ENCODE data around the gene CTSZ. TPM values are rescaled to one million over a fixed set of nuclear protein-coding genes. Genes with fewer than 3 reads are reported as not detected.
A peak's percentile ranks its signal among the peaks of the same experiment; 100 is the strongest.

The CTSZ gene
- total and polyA plus RNA-seq, 2 experiments from 2014 or later: 13.5 to 391 TPM

DNA sequence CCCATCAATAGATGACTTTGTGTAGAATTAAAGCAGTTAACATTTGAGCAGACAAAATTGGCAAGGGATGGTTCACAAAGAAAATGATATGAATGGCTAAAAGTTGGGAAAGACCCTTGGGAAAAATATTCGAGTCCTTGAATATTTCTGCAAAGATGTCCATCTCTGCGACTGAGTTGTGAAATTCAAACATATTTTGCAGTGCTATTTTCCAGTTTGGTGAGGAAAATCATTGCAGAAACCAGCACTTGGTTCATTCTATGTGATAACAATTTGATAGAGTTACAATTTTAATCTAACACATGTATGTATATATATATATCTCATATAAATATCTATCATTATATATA, 41.6 kb upstream of the CTSZ start:
- H3K27me3 ChIP-seq (replicated peaks; ENCODE audit: insufficient read depth): peaks cover 9% of the 10 kb centered on the region; the same call in 1 of the 2 replicates
- peaks cover 20% of the 10 kb centered on the region for H3F3A ChIP-seq (ENCODE audit: insufficient read depth)
- 80 to 94% methylated on average over 2 of the region's 2 CpGs for WGBS, 2 experiments (ENCODE audit: low coverage in 1 of 2, low lambda C conversion rate in 2 of 2, missing lambda C conversion rate in 2 of 2)
- H2AFZ ChIP-seq: 0 out of 2 replicates have a peak overlapping the region, but pooled peaks have one; percentile 56
- in situ Hi-C loops (cut with MboI): no loop called here
- no peaks in the 10 kb centered on the region for H3K9me3 ChIP-seq (ENCODE audit: low read depth)
- H3K9me2 ChIP-seq (ENCODE audit: insufficient read depth): no peaks in the 10 kb centered on the region
- H3K9ac ChIP-seq: no peak overlapping the region
- H3K4me2 ChIP-seq (ENCODE audit: unreplicated experiment): peak overlapping the region; percentile 78
- TF ChIP-seq EZH2phosphoT487 (IDR thresholded peaks at IDR 0.05; ENCODE audit: insufficient read depth, low read depth): no peak
- TF ChIP-seq EZH2 (IDR thresholded peaks at IDR 0.05; ENCODE audit: insufficient read depth, poor library complexity, severe bottlenecking): no peak
- H3K79me2 ChIP-seq (ENCODE audit: insufficient read depth): no peaks in the 10 kb centered on the region
- no peaks in the 10 kb centered on the region for H3K36me3 ChIP-seq (ENCODE audit: low read depth)
- H3K4me1 ChIP-seq (ENCODE audit: insufficient read depth): peaks cover 15% of the 10 kb centered on the region
- no peak for DNase-seq
- H3K4me3 ChIP-seq: peak overlapping the region; percentile 43
- H3K27ac ChIP-seq: peak overlapping the region; percentile 54
- no peaks in the 10 kb centered on the region for H4K20me1 ChIP-seq (ENCODE audit: insufficient read depth)

GRCh38 chr20:59047938-59048680, 41.1 kb upstream of the CTSZ start:
- WGBS, 2 experiments (ENCODE audit: low coverage in 1 of 2, low lambda C conversion rate in 2 of 2, missing lambda C conversion rate in 2 of 2): 45 to 49% methylated on average over 5 of the region's 5 CpGs
- DNase-seq: peak; percentile 85
- in situ Hi-C loops (cut with MboI): no loop called here
- H3K9ac ChIP-seq: no peak overlapping the region
- peak overlapping the region; percentile 54 for H3K27ac ChIP-seq
- no peak for TF ChIP-seq EZH2 (IDR thresholded peaks at IDR 0.05; ENCODE audit: insufficient read depth, poor library complexity, severe bottlenecking)
- no peak for TF ChIP-seq EZH2phosphoT487 (IDR thresholded peaks at IDR 0.05; ENCODE audit: insufficient read depth, low read depth)
- H3K9me2 ChIP-seq (ENCODE audit: insufficient read depth): no peaks in the 10 kb centered on the region
- H3K4me1 ChIP-seq (ENCODE audit: insufficient read depth): peaks cover 21% of the 10 kb centered on the region
- H2AFZ ChIP-seq: peak overlapping the region; percentile 56
- H3K9me3 ChIP-seq (ENCODE audit: low read depth): no peaks in the 10 kb centered on the region
- 0 out of 2 replicates have a peak, but pooled peaks cover 6% of the 10 kb centered on the region for H3K27me3 ChIP-seq (replicated peaks; ENCODE audit: insufficient read depth)
- peak overlapping the region; percentile 78 for H3K4me2 ChIP-seq (ENCODE audit: unreplicated experiment)
- no peaks in the 10 kb centered on the region for H3K79me2 ChIP-seq (ENCODE audit: insufficient read depth)
- H4K20me1 ChIP-seq (ENCODE audit: insufficient read depth): no peaks in the 10 kb centered on the region
- H3K36me3 ChIP-seq (ENCODE audit: low read depth): no peaks in the 10 kb centered on the region
- H3K4me3 ChIP-seq: peak overlapping the region; percentile 43
- peaks cover 25% of the 10 kb centered on the region for H3F3A ChIP-seq (ENCODE audit: insufficient read depth)

GRCh38 chr20:59046862-59047261, 39.8 kb upstream of the CTSZ start:
- no peak overlapping the region for H2AFZ ChIP-seq
- no peak for DNase-seq
- peaks cover 26% of the 10 kb centered on the region for H3F3A ChIP-seq (ENCODE audit: insufficient read depth)
- no peak for TF ChIP-seq EZH2phosphoT487 (IDR thresholded peaks at IDR 0.05; ENCODE audit: insufficient read depth, low read depth)
- no peak for TF ChIP-seq EZH2 (IDR thresholded peaks at IDR 0.05; ENCODE audit: insufficient read depth, poor library complexity, severe bottlenecking)
- H3K27ac ChIP-seq: no peak overlapping the region
- 0 out of 2 replicates have a peak, but pooled peaks cover 5% of the 10 kb centered on the region for H3K27me3 ChIP-seq (replicated peaks; ENCODE audit: insufficient read depth)
- peaks cover 24% of the 10 kb centered on the region for H3K4me1 ChIP-seq (ENCODE audit: insufficient read depth)
- H4K20me1 ChIP-seq (ENCODE audit: insufficient read depth): no peaks in the 10 kb centered on the region
- H3K4me2 ChIP-seq (ENCODE audit: unreplicated experiment): no peak overlapping the region
- H3K4me3 ChIP-seq: no peak overlapping the region
- peaks cover 7% of the 10 kb centered on the region for H3K79me2 ChIP-seq (ENCODE audit: insufficient read depth)
- in situ Hi-C loops (cut with MboI): no loop called here
- H3K9me3 ChIP-seq (ENCODE audit: low read depth): no peaks in the 10 kb centered on the region
- 97 to 98% methylated on average over 3 of the region's 3 CpGs for WGBS, 2 experiments (ENCODE audit: low coverage in 1 of 2, low lambda C conversion rate in 2 of 2, missing lambda C conversion rate in 2 of 2)
- no peaks in the 10 kb centered on the region for H3K9me2 ChIP-seq (ENCODE audit: insufficient read depth)
- H3K9ac ChIP-seq: no peak overlapping the region
- H3K36me3 ChIP-seq (ENCODE audit: low read depth): no peaks in the 10 kb centered on the region

GRCh38 chr20:59044796-59045195, 37.7 kb upstream of the CTSZ start:
- no peaks in the 10 kb centered on the region for H3K9me3 ChIP-seq (ENCODE audit: low read depth)
- H3K9ac ChIP-seq: no peak overlapping the region
- H2AFZ ChIP-seq: no peak overlapping the region
- H3K79me2 ChIP-seq (ENCODE audit: insufficient read depth): peaks cover 28% of the 10 kb centered on the region
- H3K4me2 ChIP-seq (ENCODE audit: unreplicated experiment): no peak overlapping the region
- no peaks in the 10 kb centered on the region for H3K9me2 ChIP-seq (ENCODE audit: insufficient read depth)
- H3K27me3 ChIP-seq (replicated peaks; ENCODE audit: insufficient read depth): no peaks in the 10 kb centered on the region
- WGBS, 2 experiments (ENCODE audit: low coverage in 1 of 2, low lambda C conversion rate in 2 of 2, missing lambda C conversion rate in 2 of 2): 47% methylated on average over 3 of the region's 3 CpGs
- H3K27ac ChIP-seq: no peak overlapping the region
- no peak for TF ChIP-seq EZH2phosphoT487 (IDR thresholded peaks at IDR 0.05; ENCODE audit: insufficient read depth, low read depth)
- no peak for TF ChIP-seq EZH2 (IDR thresholded peaks at IDR 0.05; ENCODE audit: insufficient read depth, poor library complexity, severe bottlenecking)
- peaks cover 26% of the 10 kb centered on the region for H3F3A ChIP-seq (ENCODE audit: insufficient read depth)
- H3K36me3 ChIP-seq (ENCODE audit: low read depth): no peaks in the 10 kb centered on the region
- no peaks in the 10 kb centered on the region for H4K20me1 ChIP-seq (ENCODE audit: insufficient read depth)
- DNase-seq: no peak
- H3K4me1 ChIP-seq (ENCODE audit: insufficient read depth): peaks cover 35% of the 10 kb centered on the region
- in situ Hi-C loops (cut with MboI): no loop called here
- H3K4me3 ChIP-seq: no peak overlapping the region
